Neural crest cell (in vitro differentiated cells): ENCODE measurements around the gene NTM. TPM values are rescaled to one million over a fixed set of nuclear protein-coding genes. Genes with fewer than 3 reads are reported as not detected.

Source experiments
- DNase-seq: peaks from one replicate; pipeline ENCODE4 v3.0.0; 2021; ENCODE audit warnings: low read depth, mixed read lengths, low spot score
- H3K27ac Mint-ChIP-seq: one replicate; pipeline ENCODE4 v1.8.0; 2021; ENCODE audit warnings: mild to moderate bottlenecking, mixed read lengths; ENCODE audit not compliant: unreplicated experiment
- H3K27me3 Mint-ChIP-seq: 2 replicates; pipeline ENCODE4 v1.8.0; 2021; ENCODE audit warnings: low read depth, mild to moderate bottlenecking, mixed read lengths
- H3K36me3 Mint-ChIP-seq: 2 replicates; pipeline ENCODE4 v1.8.0; 2021; ENCODE audit warnings: low read depth, mild to moderate bottlenecking, mixed read lengths
- H3K4me1 Mint-ChIP-seq: 2 replicates; pipeline ENCODE4 v1.8.0; 2021; ENCODE audit warnings: mixed read lengths
- H3K4me3 Mint-ChIP-seq: one replicate; pipeline ENCODE4 v1.8.0; 2021; ENCODE audit warnings: mild to moderate bottlenecking, mixed read lengths
- H3K9me3 Mint-ChIP-seq: 2 replicates; pipeline ENCODE4 v1.8.0; 2021; ENCODE audit warnings: mixed read lengths
- CTCF ChIP-seq: fragments of 200-600 bp; sonication (generic); conservative IDR thresholded peaks from 2 replicates; pipeline ENCODE4 v1.5.0; 2021; ENCODE audit warnings: antibody characterized with exemption, mild to moderate bottlenecking
- total RNA-seq: library from RNA; stranded (reverse); gene quantifications from 2 replicates; pipeline ENCODE4 v1.2.1, GENCODE V29; 2021

The NTM gene
- total RNA-seq, 1 donor from 2014 or later = 11.3 TPM

GRCh38 chr11:131356206-131356605, 14.2 kb upstream of the NTM start:
- peaks cover 5% of the 10 kb centered on the region for H3K9me3 Mint-ChIP-seq
- DNase-seq = no peak
- H3K27me3 Mint-ChIP-seq = no peaks in the 10 kb centered on the region
- peaks cover 34% of the 10 kb centered on the region for H3K4me1 Mint-ChIP-seq
- TF ChIP-seq CTCF = no peak
- H3K36me3 Mint-ChIP-seq = no peaks in the 10 kb centered on the region
- H3K27ac Mint-ChIP-seq = no peak overlapping the region
- no peak overlapping the region for H3K4me3 Mint-ChIP-seq

GRCh38 chr11:131365329-131365930, 5.0 kb upstream of the NTM start:
- H3K9me3 Mint-ChIP-seq = no peaks in the 10 kb centered on the region
- no peak for TF ChIP-seq CTCF
- no peaks in the 10 kb centered on the region for H3K27me3 Mint-ChIP-seq
- no peak overlapping the region for H3K27ac Mint-ChIP-seq
- DNase-seq = no peak
- H3K4me3 Mint-ChIP-seq = no peak overlapping the region
- H3K4me1 Mint-ChIP-seq = no peaks in the 10 kb centered on the region
- no peaks in the 10 kb centered on the region for H3K36me3 Mint-ChIP-seq

- H3K4me3 Mint-ChIP-seq = no peak overlapping the region
- no peak for TF ChIP-seq CTCF
- no peaks in the 10 kb centered on the region for H3K27me3 Mint-ChIP-seq
- peaks cover 7% of the 10 kb centered on the region for H3K4me1 Mint-ChIP-seq
- no peak for DNase-seq
- no peaks in the 10 kb centered on the region for H3K36me3 Mint-ChIP-seq
- no peaks in the 10 kb centered on the region for H3K9me3 Mint-ChIP-seq
- no peak overlapping the region for H3K27ac Mint-ChIP-seq
Observed at GRCh38 chr11:131370901-131371790, 731 bp downstream of the NTM start.

- Mint-ChIP-seq H3K27ac (no peak overlapping the region), H3K4me1 (peaks cover 10% of the 10 kb centered on the region), H3K4me3 (no peak overlapping the region), H3K27me3 (no peaks in the 10 kb centered on the region), H3K9me3 (no peaks in the 10 kb centered on the region), H3K36me3 (no peaks in the 10 kb centered on the region)
- TF ChIP-seq CTCF = no peak
- DNase-seq = no peak
Observed at GRCh38 chr11:131371791-131372104, 1.3 kb downstream of the NTM start.

- H3K27ac Mint-ChIP-seq = no peak overlapping the region
- no peak for TF ChIP-seq CTCF
- H3K9me3 Mint-ChIP-seq = no peaks in the 10 kb centered on the region
- H3K36me3 Mint-ChIP-seq = no peaks in the 10 kb centered on the region
- DNase-seq = no peak
- peaks cover 10% of the 10 kb centered on the region for H3K4me1 Mint-ChIP-seq
- H3K27me3 Mint-ChIP-seq = no peaks in the 10 kb centered on the region
- no peak overlapping the region for H3K4me3 Mint-ChIP-seq
Observed at GRCh38 chr11:131372234-131372962, 2.0 kb downstream of the NTM start.
